ENCODE results near the gene KRTAP12-1.
"Not testable (repeated sequence)": the region's sequence is repeated elsewhere in the genome, so short reads cannot be mapped to it uniquely, and the experiment has no call there.

KRTAP12-1 gene

DNA sequence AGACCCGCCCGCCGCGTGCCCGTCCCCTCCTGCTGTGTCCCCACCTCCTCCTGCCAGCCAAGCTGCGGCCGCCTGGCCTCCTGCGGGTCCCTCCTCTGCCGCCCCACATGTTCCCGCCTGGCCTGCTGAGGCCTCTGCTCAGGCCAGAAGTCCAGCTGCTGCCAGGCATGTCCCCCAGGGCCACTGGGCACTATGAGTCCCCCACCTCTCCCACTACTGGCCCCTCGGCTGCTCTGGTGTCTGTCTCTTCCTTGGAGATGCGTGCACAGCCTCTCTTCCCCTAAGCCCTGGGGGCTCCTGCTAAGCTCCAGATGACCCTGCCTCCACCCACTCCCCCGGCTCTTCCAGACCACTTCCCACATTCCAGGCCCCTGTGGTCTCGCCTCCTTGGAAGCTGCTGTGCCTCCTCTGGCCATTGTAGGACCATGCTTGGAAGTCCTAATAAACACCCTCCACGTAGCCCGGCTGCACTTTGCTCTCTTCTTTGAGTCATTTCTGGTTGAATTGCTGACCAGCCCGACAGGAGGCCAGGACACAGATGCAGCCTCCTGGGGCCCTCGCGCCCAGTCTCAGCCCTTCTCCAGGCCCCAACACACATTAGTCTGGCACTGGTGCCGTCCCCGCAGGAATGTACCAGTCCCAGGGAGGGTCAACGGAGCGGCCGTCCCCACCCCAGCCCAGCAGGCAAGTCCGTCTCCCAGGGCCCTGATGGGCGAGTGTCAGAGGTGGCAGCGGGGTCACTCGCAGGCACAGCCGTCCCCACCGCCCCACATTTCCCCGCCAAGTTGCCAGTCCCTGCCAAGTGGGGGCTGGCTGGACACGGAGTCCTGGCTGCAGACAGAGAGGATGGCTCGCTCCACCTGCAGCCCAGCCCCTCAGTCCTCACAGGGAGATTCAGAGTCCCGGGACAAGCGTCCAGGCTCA lies 16.1 kb upstream of the KRTAP12-1 start:
- no peak for DNase-seq (ENCODE audit: low read depth)

DNA sequence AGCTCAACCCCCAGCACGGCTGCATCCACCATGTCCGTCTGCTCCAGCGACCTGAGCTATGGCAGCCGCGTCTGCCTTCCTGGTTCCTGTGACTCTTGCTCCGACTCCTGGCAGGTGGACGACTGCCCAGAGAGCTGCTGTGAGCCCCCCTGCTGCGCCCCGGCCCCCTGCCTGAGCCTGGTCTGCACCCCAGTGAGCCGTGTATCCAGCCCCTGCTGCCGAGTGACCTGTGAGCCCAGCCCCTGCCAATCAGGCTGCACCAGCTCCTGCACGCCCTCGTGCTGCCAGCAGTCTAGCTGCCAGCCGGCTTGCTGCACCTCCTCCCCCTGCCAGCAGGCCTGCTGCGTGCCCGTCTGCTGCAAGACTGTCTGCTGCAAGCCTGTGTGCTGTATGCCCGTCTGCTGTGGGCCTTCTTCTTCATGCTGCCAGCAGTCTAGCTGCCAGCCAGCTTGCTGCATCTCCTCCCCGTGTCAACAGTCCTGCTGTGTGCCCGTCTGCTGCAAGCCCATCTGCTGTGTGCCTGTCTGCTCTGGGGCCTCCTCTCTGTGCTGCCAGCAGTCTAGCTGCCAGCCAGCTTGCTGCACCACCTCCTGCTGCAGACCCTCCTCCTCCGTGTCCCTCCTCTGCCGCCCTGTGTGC lies 15.3 kb upstream of the KRTAP12-1 start, which contains the start of gene KRTAP10-12:
KRTAP10-12 (plus strand) TSS at position 1 of the 639 bp plus-strand sequence; CDS start at position 31, 30 bp downstream.
- DNase-seq (ENCODE audit: low read depth), result not testable (repeated sequence)

DNA sequence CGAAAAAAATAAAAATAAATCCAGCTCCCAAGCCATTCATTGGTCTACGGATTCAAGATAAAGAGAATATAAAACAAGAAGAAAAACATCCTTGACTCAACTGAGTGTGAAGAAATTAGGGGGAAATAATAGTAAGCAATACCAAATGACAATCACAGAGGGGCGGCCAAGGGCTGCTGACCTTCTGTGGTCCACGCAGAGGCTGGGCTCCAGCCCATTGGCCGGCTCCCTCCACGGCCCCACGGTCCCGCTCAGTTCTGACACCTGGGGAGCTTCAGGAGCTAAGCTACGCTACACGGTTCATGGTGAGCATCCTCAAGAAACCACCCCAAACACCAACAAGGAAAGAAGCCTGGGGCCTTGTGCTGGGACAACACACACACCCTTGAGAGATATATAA lies 14.6 kb upstream of the KRTAP12-1 start:
- DNase-seq (ENCODE audit: low read depth), result no peak

DNA sequence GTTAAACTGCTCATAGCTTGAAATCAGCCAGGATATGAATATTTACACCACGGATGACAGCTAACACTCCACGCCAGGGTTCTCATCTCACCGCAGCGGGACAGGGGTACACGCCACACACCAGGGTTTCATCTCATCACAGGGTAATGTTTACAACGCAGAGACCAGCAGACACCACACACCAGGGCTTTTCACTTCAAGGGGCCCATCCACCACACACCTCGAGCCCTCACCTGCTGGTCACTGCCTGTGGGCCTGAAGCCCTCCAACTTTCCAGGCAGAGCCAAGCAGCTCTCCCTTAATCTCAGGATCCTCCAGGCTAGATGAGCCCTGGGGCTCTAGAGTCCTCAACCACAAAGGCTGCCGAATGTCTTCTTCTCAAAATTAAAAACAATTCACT lies 13.7 kb upstream of the KRTAP12-1 start:
- no peak for DNase-seq (ENCODE audit: low read depth)

DNA sequence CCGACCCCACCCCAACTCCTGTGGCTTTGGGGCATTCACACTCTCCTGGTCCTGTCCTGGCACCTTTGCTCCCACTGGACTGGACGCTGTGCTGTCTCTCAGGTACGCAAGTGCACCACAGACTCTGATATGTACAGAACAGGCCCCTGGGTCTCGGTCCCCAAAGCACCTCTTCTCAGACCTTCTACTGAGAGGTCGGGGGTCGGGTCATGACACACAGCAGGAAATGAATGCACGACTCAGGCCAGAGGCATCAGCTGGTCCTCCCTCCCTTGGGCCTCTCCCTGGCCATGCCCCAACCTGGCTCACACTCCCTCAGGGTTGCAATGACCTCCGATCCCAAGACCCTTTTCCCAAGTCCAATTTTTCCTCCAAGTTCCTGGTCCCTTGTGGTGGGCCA lies 13.2 kb upstream of the KRTAP12-1 start:
- no peak for DNase-seq (ENCODE audit: low read depth)

DNA sequence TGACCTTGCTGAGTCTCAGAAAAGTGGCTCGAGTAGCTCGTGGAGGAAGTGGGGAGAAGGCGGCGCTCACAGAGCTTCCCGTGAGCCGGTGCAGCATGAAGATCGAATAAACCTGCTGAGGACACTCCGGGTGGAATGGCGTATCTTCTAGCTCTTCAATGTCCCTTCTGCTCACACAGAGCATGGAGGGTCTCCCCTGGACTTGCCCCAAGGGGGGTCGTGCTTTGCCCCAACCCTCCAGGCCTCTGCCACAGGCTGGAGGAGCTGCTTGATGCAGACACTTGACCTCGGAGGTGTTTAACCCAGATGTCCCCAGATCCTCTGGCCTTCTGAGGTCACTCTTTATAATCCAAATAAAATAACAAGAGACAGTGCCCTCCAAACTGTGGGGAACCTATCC lies 12.8 kb upstream of the KRTAP12-1 start:
- DNase-seq (ENCODE audit: low read depth), result no peak

DNA sequence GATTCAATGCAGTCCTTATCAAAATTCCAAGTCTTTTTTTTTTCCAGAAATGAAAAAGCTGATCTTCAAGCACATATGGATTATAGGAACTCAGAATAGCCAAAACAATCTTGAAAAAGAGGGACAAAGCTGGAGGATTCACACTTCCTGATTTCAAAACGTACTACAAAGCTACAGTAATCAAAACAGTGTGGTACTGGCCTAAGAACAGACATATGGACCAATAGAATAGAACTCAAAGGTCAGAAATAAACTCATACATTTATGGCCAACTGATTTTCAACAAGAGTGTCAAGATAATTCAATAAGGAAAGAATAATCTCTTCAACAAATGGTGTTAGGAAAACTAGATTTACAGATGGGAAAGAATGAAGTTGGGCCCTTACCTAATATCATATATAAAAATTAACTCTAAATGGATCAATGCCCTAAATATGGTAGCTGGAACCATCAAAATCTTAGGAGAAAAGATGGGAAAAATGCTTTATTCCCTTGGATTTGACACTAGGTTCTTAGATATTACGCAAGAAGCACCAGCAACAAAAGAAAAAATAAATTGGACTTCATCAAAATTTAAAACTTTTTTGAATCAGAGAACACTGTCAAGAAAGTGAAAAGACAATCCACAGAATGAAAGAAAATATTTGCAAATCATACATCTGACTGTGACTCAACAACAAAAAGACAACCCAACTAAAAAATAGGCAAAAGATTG lies 11.0 kb upstream of the KRTAP12-1 start:
- no peak for DNase-seq (ENCODE audit: low read depth)

DNA sequence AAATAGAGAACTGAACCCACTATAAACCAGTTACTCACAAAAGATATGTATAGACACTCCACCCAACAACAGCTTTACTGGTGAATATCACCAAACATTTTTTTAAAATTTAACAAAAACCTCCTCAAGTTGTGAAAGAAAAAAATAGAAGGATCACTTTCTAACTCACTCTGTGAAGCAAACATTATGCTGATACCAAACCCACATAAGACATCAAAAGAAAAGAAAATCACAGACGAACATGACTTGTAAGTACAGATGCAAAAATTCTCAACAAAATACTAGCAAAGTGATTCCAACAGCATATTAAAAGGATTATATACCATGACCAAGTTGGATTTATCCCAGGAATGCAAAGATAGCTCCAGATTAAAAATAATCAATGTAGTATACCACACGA lies 9.7 kb upstream of the KRTAP12-1 start:
- no peak for DNase-seq (ENCODE audit: low read depth)

DNA sequence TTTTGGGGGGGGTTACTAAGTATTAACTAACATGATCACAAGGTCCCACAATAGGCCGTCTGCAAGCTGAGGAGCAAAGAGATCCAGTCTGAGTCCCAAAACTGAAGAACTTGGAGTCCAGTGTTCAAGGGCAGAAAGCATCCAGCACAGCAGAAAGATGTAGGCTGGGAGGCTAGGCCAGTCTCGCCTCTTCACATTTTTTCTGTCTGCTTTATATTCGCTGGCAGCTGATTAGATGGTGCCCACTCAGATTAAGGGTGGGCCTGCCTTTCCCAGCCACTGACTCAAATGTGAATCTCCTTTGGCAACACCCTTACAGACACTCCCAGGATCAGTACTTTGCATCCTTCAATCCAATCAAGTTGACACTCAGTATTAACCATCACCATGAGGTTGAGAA lies 7.8 kb upstream of the KRTAP12-1 start:
- DNase-seq (ENCODE audit: low read depth), result not testable (repeated sequence)

DNA sequence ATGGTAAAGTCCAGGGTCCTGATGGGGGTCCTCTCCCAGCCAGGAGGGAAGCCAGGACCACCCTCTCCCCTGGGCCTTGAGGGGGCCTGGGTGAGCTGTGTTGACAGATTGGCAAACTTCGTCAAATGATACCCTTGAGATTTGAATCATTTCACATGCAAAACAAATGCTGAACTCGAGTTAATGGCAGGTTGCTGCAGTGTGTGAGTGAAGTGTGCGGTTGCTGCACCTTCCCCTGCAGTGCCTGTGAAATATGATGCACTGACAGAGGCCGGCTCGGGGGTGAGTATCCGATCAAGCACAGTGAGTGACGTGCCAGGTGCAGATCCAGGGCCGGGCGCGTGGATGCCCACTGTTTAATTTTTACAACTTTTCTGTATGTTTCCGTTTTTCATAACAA lies 5.7 kb upstream of the KRTAP12-1 start:
- DNase-seq (ENCODE audit: low read depth), result no peak

DNA sequence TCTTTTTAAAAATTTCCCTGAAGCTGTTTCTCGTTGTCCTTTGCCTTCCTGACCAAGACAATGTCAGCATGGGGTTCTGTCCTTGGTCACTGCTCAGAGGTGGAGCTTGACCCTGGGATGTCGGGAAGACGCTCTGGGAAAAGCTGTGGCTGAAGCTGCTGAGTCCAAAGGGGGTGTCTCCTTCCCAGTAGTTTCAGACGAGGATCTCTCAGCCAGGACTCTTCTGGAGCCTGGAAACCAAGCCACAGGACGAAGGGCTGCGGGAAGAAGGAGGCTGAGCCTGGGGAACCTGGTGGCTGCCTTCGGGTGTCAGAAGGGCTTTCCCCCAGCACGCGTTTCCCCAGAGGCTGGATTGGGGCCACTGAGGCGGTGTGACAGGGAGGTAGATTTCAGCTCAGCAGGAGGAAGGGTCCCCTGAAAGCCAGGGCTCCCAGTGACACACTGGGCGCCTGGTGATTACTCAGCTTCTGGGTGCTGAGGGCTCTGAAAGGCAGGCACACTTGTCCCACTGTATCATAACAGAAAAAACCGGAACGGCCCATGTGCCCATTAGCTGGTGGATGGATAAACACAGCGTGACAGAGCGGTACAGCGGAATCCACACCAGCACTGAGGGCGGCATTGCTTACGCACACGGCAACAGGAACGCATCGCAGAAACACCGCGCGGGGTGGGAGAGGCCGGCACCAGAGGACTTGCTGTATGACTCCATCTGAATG lies 5.0 kb upstream of the KRTAP12-1 start:
- DNase-seq (ENCODE audit: low read depth), result no peak

DNA sequence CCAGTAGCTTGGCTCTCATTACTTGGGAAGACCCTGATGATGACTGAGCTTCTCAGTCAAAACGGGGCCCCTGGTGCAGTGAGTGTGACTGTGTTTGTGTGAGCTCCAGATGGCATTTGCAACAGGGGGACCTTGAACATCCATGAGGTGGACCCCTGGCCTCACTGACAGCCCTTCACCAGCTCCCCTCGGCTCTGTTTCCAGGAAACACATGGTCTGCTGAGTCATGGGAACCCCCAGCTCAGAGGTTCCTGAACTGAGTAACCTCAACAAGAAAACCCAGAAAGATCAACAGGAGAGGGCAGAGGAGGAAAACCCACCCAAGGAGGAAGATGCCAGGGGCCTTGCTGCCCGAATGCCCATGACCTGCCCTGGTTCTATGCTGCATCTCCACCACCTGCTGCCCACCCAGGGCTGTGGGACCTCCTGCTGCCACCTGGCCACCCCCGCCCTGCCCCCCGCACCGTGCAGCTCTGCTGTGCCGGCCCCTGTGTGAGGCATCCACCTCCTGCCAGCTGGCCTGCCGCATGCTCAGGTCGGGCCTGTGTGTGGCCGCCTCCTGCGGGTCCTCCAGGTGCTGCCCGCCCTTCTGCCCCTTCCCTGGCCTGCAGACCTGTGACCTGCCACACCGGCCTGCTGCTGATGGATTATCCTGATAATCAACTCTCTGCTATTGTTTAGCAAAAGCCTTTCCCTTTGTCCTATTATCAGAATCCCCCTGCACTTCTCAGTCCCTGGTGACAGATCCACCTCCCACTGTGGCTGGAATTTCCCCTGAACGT lies 4.2 kb upstream of the KRTAP12-1 start:
- no peak for DNase-seq (ENCODE audit: low read depth)

DNA sequence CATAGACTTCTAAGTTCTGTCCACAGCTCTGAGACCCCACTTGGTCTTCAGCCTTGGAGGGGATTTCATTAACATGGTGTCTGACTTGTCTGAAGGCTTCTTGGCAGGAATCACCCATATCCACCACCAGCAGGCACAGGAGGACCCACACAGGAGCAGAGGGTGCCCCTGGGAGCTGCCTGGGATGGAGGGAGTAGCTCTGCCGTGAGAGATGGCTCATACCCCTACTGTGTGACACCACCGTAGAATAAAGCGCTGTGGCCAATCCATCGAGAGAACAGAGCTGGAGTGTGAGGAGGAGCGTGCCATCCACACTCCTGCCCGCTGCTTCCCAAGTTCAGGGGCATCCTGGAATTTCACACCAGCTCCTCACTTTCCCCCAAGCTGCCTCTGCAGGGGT lies 3.1 kb upstream of the KRTAP12-1 start:
- DNase-seq (ENCODE audit: low read depth), result not testable (repeated sequence)

DNA sequence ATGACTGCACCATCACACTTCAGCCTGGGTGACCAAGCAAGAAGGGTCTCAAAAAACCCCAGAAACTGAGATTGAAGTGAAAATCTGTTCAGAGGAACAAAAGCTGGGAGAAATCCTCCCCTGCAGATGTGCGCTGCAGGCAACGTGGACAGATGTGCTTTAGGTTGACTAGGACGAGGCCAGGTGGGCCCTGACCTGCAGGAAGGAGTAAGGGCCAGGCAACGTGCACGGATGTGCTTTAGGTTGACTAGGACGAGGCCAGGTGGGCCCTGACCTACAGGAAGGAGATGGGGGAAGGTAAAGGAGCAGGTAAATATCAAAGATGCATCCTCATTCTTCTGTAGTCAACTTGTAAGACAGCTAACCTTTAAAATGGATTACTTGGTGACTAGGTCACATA lies 2.5 kb upstream of the KRTAP12-1 start:
- DNase-seq (ENCODE audit: low read depth), result no peak

DNA sequence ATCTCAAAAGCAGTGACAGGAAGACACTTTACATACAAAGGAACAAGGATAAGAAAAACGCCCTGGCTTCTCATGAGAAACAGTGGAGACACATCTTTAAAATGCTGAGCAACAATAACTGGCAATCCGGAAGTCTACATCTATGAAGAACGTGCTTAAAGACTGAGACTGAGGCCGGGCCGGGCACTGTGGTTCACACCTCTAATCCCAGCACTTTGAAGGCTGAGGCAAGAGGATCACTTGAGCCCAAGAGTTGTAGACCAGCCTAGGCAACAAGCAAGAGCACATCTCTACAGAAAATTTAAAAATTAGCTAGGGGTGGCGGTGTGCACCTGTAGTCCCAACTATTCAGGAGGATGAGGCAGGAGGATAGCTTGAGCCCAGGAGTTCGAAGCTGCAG lies 2.1 kb upstream of the KRTAP12-1 start:
- no peak for DNase-seq (ENCODE audit: low read depth)

DNA sequence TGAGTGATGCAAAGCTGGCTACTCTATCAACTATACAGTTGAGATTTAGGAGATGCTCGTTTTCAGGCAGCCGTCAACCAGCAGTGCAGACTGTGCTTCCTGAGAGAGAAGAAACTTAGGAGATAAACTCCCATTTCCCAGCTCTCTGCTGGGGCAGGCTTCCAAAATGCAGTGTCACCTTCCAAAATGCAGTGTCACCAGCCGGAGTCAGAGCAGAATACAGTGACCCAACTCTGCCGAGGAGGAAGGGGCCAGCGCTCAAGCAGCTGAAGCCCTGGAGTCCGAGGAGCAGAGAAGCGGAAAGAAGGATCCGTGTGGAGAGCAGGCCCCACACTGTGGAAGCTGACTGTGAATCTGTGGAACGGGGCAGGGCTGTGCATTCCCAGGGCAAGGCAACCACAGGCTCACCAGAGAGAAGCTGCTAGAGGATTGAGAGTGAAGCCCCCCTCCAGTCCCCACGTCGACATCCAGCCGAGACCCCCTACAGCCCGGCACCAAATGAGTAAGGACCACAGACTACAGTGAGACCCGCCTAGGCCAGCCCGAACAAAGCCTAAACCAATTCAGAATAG lies 703 bp upstream of the KRTAP12-1 start:
- DNase-seq (ENCODE audit: low read depth), result no peak

DNA sequence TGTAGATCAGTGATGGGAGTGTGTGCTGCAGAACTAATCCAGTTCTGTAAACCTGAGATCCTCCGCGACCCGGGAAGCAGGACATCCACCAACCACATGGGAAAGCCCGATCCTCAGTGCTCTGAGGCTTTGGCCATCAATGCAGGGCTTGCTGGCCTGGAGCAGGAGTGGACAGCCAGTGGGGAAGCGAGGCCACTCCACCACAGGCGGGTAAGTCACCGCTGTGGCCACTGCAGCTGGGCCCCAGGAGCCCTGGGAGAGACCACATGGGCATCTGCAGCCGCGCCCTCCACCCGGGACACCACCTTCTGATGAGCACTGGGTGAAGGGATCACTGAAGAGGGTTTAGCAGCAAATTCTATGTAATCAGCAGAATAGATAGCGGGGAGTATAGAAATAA lies 811 bp downstream of the KRTAP12-1 start:
- no peak for DNase-seq (ENCODE audit: low read depth)

DNA sequence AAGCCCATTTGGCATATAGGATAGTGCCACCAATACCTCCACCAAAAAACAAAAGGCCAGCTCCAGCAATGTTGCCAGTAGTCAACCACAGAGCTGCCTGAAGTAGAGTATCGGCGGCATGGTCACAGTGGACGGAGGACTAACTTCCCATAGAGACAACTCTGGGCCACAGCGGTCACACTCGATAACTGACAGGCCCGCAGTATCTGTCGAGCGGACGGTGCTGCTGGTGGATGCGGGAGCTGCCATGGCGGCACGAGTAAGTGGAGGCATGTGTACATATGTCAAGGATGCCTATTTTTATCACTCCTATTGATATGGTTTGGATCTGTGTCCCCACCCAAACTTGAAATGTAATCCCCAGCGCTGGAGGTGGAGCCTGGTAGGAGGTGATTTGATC lies 4.1 kb downstream of the KRTAP12-1 start:
- DNase-seq (ENCODE audit: low read depth), result no peak

DNA sequence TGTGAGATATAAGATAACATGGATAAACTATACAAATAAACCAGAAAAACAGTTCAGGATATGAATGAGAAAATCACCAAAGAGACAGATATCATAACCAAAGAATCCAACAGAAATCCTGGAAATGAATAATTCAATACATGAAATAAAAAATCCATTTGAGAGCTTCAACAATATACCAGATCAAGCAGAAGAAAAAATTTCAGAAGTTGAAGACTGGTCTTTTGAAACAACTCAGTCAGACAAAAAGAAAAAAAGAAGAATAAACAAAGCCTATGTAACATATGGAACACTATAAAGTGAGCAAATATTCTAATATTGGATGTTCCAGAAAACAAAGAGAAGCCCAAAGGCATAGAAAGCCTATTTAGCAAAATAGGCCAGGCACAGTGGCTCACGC lies 10.1 kb downstream of the KRTAP12-1 start:
- no peak for DNase-seq (ENCODE audit: low read depth)

DNA sequence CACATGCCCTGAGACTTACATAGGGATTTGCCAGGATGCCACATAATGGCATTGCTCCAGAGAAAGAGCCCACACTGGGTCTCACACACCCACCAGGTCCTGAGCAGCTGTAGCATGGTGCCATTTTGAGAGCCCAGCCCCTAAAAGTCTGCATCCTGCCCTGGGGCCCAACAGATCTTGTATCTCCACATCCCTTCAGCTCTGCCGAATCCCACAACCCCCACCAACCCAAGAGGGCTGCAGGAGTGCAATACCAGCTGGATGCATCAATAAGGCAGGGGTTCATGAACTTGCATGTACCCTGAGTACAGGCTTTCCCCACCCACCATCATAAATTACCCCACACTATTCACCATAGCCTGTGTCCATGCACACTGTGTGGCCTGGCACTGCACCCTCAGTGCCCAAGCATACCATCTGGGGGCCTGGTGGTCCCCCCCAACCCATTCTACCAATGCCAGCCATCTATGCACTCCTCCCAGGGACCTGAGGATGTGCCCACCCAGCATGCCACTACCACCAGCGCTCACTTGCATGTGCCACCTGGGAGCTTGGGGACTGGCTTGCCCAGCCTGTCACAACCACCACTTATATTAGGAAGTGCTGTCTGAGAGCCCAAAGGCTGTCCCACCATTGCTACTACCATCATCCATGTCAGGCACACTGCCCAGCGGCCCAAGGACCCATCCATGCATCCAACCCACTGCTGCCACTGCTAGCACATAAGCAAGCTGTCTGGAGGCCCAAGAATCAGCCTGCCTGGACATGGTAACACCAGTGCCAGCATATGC lies 11.1 kb downstream of the KRTAP12-1 start:
- DNase-seq (ENCODE audit: low read depth), result no peak

Data from fibroblast of the conjunctiva (primary cell).